GM21423 (cell line): Measurements from ENCODE around the gene TGFBR1.
"Not testable (repeated sequence)": the region's sequence is repeated elsewhere in the genome, so short reads cannot be mapped to it uniquely, and the experiment has no call there.

Experiments used
- ATAC-seq: cut with Tn5 transposase; IDR thresholded peaks from one replicate; pipeline ENCODE4 v1.9.1; 2021; ENCODE audit warnings: mild to moderate bottlenecking, moderate library complexity; ENCODE audit not compliant: unreplicated experiment

The TGFBR1 gene

GRCh38 chr9:99075246-99075912 lies 29.5 kb upstream of the TGFBR1 start:
- no peak for ATAC-seq

- no peak for ATAC-seq
These were observed 28.9 kb upstream of the TGFBR1 start for GRCh38 chr9:99076030-99076429.

DNA sequence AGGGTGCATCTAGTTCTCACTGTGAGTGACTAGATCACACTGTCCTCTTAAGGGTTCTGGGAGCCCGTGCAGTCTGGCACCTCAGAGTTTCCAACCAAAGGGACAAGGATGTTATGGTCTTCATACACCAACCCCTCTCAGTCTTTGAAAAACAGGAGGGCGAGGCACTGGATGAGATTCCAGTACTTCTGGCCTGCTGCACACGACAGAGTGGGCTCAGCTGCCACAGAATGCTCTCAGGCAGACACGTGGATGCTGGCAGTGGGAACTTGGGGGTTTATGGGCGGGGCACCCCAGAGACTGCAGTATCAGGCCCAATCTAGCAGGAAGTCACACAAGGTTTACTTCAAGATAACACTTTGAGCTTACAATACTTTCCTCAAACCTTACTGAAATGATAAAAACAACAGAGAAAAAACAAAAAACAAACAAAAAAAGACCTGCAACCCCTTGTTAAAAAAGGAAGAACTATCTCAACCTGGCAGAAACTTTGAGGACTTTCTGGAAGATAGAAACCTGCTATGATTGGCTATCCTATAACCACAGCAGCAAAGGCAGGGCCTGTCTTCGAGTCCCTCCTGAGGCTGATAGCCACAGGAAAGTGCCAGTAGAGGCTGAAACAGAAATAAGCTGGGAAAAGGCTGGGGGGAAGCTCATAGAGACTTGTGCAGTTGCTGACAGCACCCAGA lies 28.3 kb upstream of the TGFBR1 start:
- no peak for ATAC-seq

GRCh38 chr9:99078717-99079116 lies 26.2 kb upstream of the TGFBR1 start:
- no peak for ATAC-seq

DNA sequence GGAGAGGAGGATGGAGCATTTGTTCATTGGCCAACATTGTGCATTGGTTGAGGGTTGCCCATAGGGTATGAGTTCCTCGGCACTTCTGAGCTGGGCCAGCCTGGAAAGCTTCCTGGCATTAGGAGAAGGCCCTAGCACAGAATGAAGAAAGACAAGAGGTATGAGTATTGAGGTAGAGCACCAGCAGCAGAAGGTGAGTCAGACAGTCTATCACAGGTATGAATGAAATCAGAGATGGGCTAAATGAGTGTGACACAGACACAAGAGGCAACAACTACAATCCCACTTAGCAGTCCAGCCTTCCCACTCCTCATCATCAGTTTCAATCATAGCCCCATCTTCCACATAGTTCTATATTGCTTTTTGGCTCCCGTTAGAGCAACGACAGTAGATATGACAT lies 25.4 kb upstream of the TGFBR1 start:
- no peak for ATAC-seq

- ATAC-seq: no peak
These were observed 21.9 kb upstream of the TGFBR1 start for GRCh38 chr9:99083051-99083450.

DNA sequence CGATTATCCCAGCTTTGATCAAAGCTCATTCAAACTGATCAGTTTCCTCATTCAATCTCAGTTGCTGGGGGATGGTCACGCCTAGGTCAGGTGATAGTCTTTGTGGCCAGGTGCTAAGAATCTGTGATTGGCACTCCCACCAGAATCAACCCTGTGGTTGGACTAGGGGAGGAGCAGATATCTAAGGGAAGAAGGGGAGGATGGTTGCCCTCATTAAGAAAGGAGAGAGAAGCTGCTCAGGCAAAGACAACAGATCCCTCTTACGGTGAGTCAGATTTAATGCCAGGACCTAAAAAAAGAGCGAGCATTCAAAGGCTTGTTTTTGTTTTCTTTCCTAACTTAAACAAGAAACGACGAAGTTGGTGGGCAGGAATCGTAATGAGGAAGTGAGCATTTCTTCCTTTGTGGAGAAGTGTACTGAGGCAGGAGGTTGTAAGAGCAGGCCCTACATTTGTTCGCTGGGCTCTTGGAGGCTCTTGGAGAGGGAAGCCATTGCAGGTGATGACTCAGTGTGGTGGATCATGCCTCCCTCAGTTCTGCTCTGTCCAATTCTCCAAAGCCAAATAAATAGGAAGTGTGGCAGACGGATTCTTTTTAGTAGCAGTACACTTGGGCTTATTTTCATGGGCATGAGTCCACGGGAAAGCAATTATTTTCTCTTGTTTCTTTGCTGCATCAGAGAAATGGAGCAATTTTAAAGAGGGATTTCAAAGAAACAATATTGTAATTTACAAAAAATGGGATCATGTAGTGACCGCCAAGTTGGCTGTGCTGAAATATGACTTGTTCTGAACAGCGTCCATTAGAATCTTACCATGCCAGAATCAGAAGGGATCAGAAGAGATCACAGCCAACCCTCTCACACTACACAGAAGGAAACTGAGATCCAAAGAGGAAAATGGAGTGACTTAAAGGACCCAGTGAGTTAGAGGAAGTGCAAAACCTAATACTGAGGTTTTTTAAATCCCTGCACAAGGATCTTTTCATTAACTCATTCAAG lies 18.7 kb upstream of the TGFBR1 start:
- no peak for ATAC-seq

- no peak for ATAC-seq
These were observed 17.5 kb upstream of the TGFBR1 start for GRCh38 chr9:99087462-99087861.

DNA sequence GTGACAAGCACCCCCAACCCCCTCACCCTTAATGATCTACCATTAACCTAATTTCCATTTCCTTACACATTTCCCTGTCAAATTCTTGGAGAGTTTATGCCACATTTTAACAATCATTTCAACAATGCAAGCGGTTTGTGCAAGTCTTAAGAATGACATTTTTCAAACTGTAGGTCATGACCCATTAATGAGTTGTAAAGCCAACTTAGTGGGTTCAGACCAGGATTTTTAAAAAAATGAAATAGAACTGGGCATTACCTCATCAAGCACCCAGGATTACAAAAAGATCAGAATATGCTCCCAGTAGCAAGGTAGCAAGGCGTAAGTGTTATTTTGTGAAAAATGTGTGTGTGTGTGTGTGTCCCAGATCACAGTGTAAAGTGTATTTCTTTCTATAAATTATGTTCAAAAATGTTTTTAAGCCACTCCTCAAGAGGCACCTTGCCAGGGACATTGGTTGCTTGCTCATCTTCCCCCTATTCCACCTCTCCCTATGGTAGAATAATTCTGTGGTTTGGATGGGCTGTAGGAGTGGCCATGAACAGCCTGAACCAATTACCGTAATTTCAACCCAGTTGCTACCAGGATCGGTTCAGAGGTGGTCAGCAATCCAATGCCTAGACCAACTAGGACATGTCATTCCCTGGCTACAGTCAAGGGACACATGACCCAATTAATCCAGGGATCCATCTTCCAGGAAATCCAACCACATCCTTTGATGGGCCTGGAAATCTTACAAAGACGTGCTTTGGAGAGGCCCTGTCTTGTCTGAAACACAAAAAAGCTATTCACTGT lies 14.4 kb upstream of the TGFBR1 start:
- no peak for ATAC-seq

GRCh38 chr9:99092643-99093491 lies 12.0 kb upstream of the TGFBR1 start:
- no peak for ATAC-seq

DNA sequence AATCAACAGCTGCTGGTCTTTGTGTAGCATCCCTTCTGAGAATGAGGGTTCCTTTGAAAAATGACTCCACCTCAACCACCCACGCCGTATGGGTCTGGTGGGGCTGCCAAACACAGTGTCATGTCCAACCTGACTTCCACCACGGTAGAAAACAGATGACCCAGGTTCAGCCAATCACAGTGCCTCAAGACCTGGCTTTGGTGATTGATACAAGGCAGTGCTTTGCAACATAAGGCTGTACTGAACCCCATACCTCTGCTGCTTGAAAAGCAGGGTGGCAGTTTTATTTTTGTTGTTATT lies 11.5 kb upstream of the TGFBR1 start:
- ATAC-seq: no peak

- no peak for ATAC-seq
These were observed 9.3 kb upstream of the TGFBR1 start for GRCh38 chr9:99095565-99095964.

DNA sequence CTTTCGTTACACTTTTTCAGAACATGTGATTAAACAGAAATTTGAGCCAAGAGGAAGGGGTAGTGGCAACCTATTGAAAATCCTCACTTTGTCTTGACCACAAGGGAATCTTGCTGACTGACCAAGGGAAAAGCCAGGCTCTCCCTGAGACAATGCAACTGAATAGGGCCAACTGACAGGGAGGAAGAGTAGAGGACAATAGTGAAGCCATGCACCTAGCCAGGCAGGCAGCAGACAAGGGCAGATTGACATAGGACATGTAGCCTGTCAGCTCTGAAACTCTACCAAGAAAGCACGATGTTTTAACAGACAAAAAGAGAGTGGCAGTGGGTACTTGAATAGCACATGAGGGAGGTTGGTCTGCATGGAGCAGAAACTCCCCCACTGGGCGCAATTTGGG lies 8.5 kb upstream of the TGFBR1 start:
- no peak for ATAC-seq

DNA sequence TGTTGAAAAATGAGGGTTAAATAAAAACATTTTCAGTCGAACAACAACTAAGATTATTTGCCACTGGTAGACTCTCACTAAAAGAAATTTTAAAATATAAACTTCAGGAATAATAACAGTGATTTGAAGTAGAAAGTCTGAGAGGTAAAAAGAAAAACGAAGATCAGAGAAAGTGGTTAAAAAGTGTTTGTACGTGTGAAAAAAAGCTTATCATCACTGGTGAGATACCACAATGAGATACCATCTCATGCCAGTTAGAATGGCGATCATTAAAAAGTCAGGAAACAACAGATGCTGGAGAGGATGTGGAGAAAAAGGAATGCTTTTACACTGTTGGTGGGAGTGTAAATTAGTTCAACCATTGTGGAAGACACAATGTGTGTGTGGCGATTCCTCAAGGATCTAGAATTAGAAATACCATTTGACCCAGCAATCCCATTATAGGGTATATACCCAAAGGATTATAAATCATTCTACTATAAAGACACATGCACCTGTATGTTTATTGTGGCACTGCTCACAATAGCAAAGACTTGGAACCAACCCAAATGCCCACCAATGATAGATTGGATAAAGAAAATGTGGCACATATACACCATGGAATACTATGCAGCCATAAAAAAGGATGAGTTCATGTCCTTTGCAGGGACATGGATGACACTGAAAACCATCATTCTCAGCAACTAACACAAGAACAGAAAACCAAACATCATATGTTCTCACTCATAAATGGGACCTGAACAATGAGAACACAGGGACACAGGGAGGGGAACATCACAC lies 4.9 kb upstream of the TGFBR1 start:
- not testable (repeated sequence) for ATAC-seq

DNA sequence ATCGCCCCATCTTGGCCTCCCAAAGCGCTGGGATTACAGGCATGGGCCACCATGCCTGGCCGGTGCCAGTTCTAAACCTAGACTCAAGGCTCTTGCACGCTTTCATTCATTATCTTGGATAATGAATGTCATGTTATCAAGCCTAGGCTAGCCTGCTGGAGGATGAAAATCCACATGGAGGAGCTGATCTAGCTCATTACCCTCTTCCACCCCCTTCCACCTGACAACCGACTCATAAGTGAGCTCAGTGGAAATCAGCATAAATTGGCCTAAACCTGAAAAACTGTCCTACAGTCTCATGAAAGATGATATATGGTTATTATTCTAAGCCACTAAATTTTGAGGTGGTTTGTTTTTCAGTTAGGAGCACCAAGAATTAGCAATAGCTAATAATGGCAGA lies 3.6 kb upstream of the TGFBR1 start:
- ATAC-seq: no peak

GRCh38 chr9:99101812-99102211 lies 3.1 kb upstream of the TGFBR1 start:
- no peak for ATAC-seq

DNA sequence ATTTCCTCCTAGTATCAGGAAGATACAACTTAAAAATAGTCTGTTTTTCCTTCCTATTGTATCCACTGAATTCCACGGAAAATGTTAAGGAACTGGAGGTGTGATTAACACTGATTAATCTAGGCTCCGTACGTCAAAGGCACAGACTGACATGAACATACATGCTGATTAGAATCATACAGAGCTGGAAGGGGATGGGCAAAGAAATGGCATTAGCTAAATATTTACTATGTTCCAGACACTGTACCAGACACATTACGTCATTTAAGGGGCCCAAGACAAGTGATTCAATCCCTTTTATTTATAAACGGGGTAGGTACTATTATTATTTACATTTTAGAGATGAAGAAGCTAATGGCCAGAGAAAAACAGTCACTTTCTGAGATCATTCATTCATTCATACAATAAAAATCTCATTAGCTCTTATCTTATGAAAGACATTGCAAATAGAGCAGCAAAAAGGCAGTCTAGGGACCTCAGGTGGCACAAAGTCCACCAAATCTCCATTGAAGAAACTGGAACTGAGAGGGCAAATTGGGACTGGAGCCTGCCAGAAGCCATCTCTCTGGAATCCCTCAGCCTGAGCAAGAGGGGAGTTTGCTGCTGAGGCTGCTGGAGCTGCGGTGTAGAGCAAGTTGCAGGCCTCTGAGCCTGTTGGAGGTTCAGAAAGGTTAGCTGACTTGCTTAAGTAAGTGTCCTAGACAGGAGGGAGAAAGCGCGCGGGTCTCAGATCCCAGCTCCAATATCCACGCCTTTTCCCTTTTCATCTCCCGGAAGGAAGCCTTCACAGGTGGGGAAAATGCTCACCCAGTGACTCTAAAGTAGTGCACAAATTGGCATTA lies 1.6 kb upstream of the TGFBR1 start:
- ATAC-seq: no peak

DNA sequence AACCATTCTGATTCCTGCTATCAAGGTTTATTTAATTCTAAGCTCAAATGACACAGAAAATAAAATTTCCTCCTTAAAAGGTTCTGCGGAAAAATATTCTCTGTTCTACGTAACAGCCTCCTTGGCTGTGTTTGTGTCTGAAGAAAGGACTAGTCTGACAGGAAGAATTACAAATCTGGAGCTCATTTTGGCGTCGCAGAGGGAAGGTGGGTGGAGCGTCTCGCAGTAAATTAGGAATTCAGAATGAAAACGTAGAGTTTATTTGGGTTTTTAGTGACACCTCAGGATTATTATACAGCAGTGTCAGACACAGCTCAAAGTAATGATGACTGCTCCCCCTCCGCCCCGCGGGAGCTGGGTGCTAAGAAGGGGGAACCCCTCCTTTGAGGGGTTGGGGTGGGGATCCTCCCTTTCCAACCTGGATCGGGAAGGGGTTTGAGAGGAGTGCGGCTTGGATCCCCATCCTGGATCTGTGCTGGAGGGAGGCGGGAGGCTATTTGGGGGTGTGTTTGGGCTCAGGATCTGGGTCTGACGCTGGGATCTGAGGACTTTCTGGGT lies 933 bp upstream of the TGFBR1 start:
- ATAC-seq: no peak
